Gastroesophageal sphincter (tissue), 3 donors: Measurements from ENCODE around the gene TAPBP.

Experiments
- POLR2A ChIP-seq, 2 donors: fragments of 450-650 bp; IDR thresholded peaks; one replicate each; pipeline ENCODE4 v1.6.1; 2017; ENCODE audit warnings: antibody characterized with exemption in 2 of 2, mild to moderate bottlenecking in 2 of 2, moderate library complexity in 1 of 2
- TF ChIP-seq, protein P1 (sequence below), 4 experiments: fragments of 200-600 bp in 2 of 4; fragments of 450-650 bp in 2 of 4; sonication (generic) in 1 of 4; IDR thresholded peaks; one replicate each; pipeline ENCODE4 v1.5.1; 2017 to 2019; ENCODE audit warnings: antibody characterized with exemption in 4 of 4, mild to moderate bottlenecking in 2 of 4, moderate library complexity in 2 of 4

- TF ChIP-seq, protein P1, sequence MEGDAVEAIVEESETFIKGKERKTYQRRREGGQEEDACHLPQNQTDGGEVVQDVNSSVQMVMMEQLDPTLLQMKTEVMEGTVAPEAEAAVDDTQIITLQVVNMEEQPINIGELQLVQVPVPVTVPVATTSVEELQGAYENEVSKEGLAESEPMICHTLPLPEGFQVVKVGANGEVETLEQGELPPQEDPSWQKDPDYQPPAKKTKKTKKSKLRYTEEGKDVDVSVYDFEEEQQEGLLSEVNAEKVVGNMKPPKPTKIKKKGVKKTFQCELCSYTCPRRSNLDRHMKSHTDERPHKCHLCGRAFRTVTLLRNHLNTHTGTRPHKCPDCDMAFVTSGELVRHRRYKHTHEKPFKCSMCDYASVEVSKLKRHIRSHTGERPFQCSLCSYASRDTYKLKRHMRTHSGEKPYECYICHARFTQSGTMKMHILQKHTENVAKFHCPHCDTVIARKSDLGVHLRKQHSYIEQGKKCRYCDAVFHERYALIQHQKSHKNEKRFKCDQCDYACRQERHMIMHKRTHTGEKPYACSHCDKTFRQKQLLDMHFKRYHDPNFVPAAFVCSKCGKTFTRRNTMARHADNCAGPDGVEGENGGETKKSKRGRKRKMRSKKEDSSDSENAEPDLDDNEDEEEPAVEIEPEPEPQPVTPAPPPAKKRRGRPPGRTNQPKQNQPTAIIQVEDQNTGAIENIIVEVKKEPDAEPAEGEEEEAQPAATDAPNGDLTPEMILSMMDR (IDR thresholded peaks at IDR 0.05): no peak
- TF ChIP-seq POLR2A (IDR thresholded peaks at IDR 0.05): no peak
Measured at GRCh38 chr6:33250731-33251130, 63.1 kb downstream of the TAPBP start.
